Testis (tissue), 2 donors: ENCODE measurements around the gene PEAR1.

ENCODE experiments used
- CTCF ChIP-seq, 3 experiments: fragments of 450-650 bp in 2 of 3; fragments of 200-600 bp in 1 of 3; sonication (generic) in 1 of 3; IDR thresholded peaks; one replicate each; pipeline ENCODE4 v1.5.1; 2016 to 2019; ENCODE audit warnings: antibody characterized with exemption in 3 of 3, mild to moderate bottlenecking in 2 of 3, moderate library complexity in 1 of 3
- POLR2A ChIP-seq: fragments of 450-650 bp; IDR thresholded peaks from one replicate; pipeline ENCODE4 v1.6.1; 2017; ENCODE audit warnings: antibody characterized with exemption, mild to moderate bottlenecking, moderate library complexity

- TF ChIP-seq POLR2A (no peak), CTCF (IDR thresholded peaks at IDR 0.05) (no peak)
Observed at GRCh38 chr1:156926175-156926574, 32.7 kb downstream of the PEAR1 start.
